ENCODE data around the gene RPL7L1.
"Not testable (repeated sequence)": the region's sequence is repeated elsewhere in the genome, so short reads cannot be mapped to it uniquely, and the experiment has no call there.

The RPL7L1 gene

DNA sequence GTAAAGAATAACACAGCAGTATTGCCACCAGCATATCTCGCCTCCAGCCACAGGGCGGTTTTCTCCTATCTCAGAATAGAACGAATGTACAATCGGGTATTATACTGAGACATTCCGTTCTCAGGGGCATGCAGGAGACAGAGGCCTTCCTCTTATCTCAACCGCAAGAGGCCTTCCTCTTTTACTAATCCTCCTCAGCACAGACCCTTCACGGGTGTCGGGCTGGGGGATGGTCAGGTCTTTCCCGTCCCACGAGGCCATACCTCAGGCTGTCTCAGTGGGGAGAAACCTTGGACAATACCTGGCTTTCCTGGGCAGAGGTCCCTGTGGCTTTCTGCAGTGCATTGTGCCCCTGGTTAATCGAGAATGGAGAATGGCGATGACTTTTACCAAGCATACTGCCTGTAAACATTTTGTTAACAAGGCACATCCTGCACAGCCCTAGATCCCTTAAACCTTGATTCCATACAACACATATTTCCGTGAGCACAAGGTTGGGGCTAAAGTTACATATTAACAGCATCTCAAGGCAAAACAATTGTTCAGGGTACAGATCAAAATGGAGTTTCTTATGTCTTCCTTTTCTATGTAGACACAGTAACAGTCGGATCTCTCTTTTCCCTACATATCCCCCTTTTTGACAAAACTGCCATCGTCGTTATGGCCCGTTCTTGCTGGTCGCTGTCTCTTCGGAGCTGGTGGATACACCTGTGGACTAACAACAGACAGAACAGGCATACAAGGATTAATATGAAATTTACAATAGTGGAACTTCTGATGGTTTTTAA lies 14.8 kb downstream of the RPL7L1 start:
- DNase-seq, result not testable (repeated sequence)

- peak; percentile 98 for DNase-seq
Measured at GRCh38 chr6:42896178-42896719, 16.8 kb downstream of the RPL7L1 start.

GRCh38 chr6:42898891-42899361 lies 19.5 kb downstream of the RPL7L1 start:
- DNase-seq, result peak; percentile 92

DNA sequence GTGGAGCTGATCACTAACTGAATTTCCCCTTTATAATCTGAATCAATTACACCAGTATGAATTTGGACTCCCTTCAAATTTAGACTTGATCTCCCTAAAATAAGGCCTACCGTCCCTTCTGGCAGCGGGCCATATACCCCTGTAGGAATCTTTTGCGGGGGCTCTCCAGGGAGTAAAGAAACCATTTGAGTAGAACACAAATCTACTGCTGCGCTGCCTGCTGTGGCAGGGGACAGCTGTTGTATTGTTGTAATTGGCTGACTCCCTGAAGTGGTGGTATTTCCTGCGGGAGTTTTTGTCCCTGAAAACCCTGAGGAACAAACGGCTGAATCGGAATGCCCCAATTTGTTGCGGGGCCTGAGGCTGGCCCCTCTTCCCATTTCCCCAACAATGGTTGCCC lies 20.5 kb downstream of the RPL7L1 start:
- DNase-seq, result peak; percentile 81

DNA sequence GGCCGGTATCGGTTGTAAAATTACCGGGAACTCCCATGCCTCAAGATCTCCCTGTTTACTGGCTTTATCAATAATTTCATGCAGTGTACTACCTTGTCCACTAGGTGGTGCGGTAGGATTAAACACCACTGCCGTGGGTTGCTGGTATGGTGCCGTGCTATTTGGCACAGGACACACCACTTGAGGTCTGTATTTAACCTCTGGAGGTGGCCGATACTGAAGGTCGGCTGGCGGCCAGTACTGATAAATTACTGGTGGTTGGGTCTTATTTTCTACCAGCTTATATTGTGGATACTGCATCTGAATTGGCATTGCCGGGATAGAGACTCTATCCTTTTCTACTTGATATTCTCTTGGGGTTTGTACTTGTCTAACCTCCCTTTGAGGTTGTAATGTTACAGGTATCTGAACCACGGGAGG lies 22.1 kb downstream of the RPL7L1 start:
- DNase-seq, result peak; percentile 90

- not testable (repeated sequence) for DNase-seq
Measured at GRCh38 chr6:42902429-42903263, 23.2 kb downstream of the RPL7L1 start.

- DNase-seq, result no peak
Measured at GRCh38 chr6:42904467-42904866, 25.1 kb downstream of the RPL7L1 start.

GRCh38 chr6:42907336-42907735 lies 27.9 kb downstream of the RPL7L1 start:
- DNase-seq, result no peak

GRCh38 chr6:42909835-42910234 lies 30.4 kb downstream of the RPL7L1 start:
- no peak for DNase-seq

DNA sequence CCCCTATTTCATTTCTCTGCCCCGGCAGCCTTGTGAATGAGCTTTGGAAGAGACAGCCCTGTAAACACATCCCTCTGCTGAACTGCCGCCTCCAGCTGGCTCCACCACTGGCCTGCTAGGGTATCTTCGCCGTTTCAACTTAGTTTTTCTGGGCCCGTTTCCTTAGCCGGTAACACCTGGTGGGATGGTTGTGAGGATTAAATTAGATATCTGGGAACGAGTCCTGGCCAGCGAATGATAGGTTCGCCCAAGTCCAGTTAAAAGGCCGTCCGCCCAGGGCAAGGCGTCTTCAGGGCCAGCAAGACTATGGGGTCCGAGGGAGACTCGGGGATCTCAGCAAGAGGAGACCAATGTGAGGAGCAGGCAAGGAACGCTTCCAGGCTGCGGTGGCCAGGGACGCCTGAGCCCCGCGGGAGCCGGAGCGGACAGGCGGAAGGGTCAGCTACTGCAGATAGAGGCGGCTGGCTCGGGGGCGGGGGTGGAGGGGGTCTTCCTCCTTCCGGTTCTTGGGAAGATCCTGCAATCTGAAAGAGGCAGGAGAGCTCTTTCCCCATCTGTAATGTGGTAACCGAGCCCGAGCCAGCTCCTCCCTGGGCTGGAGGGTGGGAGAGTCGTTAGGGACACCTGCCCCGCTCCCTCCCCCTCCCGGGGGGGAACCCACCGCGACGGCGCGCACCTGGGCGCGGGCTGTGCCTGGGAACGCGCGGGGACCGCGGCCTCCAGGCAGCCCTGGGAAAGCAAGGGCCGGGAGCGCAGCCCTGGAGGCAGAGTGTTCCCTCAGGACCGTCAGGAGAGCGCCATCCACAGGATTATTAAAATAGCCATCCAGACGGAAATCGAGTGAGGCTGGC lies 32.0 kb downstream of the RPL7L1 start:
- DNase-seq, result peak; percentile 71

DNA sequence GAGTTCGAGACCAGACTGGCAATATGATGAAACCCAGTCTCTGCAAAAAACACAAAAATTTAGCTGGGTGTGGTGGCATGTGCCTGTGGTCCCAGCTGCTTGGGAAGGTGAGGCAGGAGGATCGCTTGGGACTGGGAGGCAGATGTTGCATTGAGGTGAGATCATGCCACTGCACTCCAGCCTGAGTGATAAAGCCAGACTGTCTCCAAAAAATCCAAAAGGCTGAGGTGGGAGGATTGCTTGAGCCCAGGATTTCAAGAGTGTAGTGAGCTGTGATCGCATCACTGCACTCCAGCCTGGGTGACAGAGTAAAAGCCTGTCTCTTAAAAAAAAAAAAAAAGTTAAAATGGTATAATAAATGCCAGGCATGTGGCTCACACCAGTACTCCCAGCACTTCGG lies 35.1 kb downstream of the RPL7L1 start:
- no peak for DNase-seq

DNA sequence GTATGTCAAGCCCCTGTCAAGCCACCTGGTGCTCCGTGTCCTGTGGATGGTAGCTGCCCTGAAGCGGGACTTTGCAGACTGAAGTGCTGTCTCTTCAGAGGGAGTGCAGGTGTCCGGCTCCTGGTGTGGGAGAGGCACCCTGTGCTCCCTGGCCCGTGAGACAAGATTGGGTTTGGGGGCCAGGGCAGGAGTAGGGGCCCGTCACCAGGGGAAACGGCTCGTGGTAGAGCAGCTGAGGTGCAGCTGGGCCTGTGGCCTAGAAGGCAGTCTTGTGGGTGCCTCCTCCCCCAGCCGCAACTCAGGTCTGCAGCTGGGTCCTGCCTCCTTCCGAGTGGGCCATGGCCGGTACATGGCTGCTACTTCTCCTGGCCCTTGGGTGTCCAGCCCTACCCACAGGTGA lies 36.3 kb downstream of the RPL7L1 start, which contains the start of gene PTCRA:
Gene PTCRA (plus strand): TSS at position 322 of the 400 bp plus-strand sequence. CDS start 17 bp downstream, at position 339.
- DNase-seq, result no peak

DNA sequence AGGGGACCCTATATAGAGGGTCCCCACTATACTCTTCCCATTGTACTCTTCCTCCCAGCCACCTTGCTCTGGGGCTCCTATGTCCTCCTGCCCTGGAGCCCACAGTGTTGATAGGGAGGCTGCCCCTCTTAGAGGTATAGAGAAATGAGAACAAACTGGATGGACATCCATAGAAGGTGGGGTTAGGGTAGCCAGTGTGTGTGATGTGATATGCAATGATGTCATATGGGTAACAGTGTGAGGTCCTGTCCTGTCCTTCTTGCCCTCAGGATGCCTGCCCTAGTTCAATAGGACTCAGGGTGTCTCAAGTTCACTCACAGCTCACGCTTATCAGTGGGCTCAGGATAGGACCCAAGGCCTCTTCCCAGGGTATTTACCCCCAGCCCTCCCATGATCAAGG lies 36.9 kb downstream of the RPL7L1 start:
- no peak for DNase-seq

GRCh38 chr6:42921801-42922200 lies 42.4 kb downstream of the RPL7L1 start:
- DNase-seq, result no peak

GRCh38 chr6:42923666-42924065 lies 44.2 kb downstream of the RPL7L1 start:
- DNase-seq, result peak; percentile 29

DNA sequence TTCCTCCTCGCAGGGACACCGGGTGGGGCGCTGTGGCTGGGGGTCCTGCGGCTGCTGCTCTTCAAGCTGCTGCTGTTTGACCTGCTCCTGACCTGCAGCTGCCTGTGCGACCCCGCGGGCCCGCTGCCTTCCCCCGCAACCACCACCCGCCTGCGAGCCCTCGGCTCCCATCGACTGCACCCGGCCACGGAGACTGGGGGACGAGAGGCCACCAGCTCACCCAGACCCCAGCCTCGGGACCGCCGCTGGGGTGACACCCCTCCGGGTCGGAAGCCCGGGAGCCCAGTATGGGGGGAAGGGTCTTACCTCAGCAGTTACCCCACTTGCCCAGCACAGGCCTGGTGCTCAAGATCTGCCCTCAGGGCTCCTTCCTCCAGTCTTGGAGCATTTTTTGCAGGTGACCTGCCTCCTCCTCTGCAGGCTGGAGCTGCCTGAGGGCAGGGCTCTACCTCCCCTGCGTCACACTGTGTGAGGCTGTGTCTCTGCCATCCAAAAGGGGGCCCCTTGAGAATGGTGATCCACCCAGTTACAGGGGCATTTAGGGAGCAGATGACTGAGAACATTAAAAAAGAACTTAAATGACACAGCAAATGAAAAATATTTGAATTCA lies 45.9 kb downstream of the RPL7L1 start:
- no peak for DNase-seq

DNA sequence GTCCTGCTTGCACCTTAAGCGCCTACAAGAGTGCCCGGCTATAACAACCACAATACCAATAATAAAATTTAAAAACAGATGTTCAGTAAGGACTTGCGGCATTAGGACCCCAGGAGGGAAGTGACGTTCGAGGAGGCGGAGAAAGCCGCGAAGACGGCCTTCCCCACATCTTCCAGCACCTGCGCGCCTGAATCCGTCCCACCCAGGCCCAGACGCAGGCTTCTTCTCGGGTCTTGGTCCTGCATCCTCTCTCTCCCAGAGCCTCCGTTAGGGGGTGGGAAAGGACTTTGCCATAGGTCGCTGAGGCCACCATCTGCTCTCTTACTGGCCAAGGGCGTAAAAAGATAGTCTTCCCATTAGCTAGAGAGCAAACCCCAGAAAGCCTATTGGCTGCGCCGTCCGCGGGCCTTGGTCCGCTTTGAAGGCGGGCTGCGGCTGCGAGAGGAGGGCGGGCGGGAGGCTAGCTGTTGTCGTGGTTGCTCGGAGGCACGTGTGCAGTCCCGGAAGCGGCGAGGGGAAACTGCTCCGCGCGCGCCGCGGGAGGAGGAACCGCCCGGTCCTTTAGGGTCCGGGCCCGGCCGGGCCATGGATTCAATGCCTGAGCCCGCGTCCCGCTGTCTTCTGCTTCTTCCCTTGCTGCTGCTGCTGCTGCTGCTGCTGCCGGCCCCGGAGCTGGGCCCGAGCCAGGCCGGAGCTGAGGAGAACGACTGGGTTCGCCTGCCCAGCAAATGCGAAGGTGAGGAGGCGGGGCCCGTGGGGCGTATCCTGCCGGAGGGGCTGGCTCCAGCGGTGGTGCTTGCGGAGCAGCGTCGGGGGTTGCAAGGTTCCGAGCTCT lies 49.8 kb downstream of the RPL7L1 start, which contains the start of gene CNPY3:
Gene CNPY3 (plus strand): TSS at position 495 of the 835 bp plus-strand sequence. CDS start 91 bp downstream, at position 586.
- DNase-seq, result peak; percentile 100

- peak; percentile 87 for DNase-seq
Measured at GRCh38 chr6:42929821-42930360, 50.5 kb downstream of the RPL7L1 start.

DNA sequence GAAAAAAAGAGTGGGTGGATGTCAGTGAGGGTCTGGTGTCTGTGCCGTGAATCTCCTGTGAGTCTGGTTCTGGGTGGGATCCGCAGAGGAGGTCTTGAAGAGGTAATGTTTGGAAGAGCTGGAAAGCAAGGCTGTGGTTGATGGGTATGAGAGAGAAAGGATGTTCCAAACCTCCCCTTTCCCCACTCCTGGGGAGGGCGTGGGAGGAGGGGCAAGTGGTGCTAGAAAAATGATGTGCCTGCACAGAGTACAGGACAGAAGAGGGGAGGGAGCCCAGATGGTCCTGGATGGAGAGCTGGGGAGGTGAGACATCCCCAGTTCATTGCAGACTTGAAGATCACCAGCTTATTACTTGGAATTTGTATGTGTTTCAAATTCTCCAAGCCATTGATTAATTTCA lies 53.0 kb downstream of the RPL7L1 start:
- no peak for DNase-seq

DNA sequence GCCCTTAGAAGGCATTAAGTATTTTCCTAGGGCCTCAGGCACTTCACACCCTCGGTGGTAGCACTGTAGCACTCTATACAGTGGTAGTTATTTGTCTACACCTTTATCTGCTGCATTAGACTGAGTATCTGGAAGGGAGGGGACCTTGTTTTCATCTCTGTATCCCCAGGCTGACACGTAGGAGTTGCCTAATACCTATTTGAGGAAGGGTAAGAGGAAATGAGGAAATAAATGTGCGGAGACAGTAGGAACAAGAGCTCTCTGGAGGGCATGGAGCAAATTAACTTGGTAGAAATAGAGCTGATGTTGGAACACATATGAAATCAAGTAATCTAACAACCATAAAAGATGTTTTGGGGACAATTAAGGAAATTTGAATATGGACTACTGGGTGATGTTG lies 53.8 kb downstream of the RPL7L1 start:
- peak; percentile 11 for DNase-seq

- no peak for DNase-seq
Measured at GRCh38 chr6:42935322-42935721, 55.9 kb downstream of the RPL7L1 start.

Measured in NCI-H69 (cell line).